ENCODE measurements around the gene SGCA. TPM values are rescaled to one million over a fixed set of nuclear protein-coding genes. Genes with fewer than 3 reads are reported as not detected.

Gene SGCA
- total and polyA plus RNA-seq, 2 of the 13 experiments (the other 11 are each of a cell fraction or from before 2014, with no cell fraction given), result not detected

- intact Hi-C loops (cut with micrococcal nuclease; ENCODE audit: unreplicated experiment), result no loop called here
- no peaks in the 10 kb centered on the region for H3K79me2 ChIP-seq (ENCODE audit: insufficient read depth, low read length)
- no peak overlapping the region for H3K9ac ChIP-seq (ENCODE audit: insufficient read depth, low read depth, low read length)
- TF ChIP-seq FOXA3 (CRISPR knock-in tag; IDR thresholded peaks at IDR 0.05), result no peak
- TF ChIP-seq ZNF468 (CRISPR knock-in tag; IDR thresholded peaks at IDR 0.05), result no peak
- no peak for TF ChIP-seq PHF21A (CRISPR knock-in tag; IDR thresholded peaks at IDR 0.05)
- TF ChIP-seq CREB1 (IDR thresholded peaks at IDR 0.05), result no peak
- no peak for TF ChIP-seq CREB1 (CRISPR knock-in tag; IDR thresholded peaks at IDR 0.05)
- no peak for TF ChIP-seq PAF1 (CRISPR knock-in tag; IDR thresholded peaks at IDR 0.05)
- TF ChIP-seq ZNF660 (CRISPR knock-in tag; IDR thresholded peaks at IDR 0.05; ENCODE audit: borderline replicate concordance, low read depth), result no peak
- TF ChIP-seq GATAD1 (CRISPR knock-in tag; IDR thresholded peaks at IDR 0.05), result no peak
- TF ChIP-seq ZNF580 (CRISPR knock-in tag; IDR thresholded peaks at IDR 0.05; ENCODE audit: borderline replicate concordance, low read depth), result no peak
- TF ChIP-seq CHD2 (IDR thresholded peaks at IDR 0.05; ENCODE audit: low read depth, low read length), result no peak
- no peak for TF ChIP-seq HDAC6 (IDR thresholded peaks at IDR 0.05; ENCODE audit: low read depth, low read length)
- no peak for TF ChIP-seq DNMT3B (CRISPR knock-in tag; conservative IDR thresholded peaks at IDR 0.05)
- no peak for TF ChIP-seq ZNF501 (CRISPR knock-in tag; IDR thresholded peaks at IDR 0.05)
- no peak for TF ChIP-seq SKIL (CRISPR knock-in tag; IDR thresholded peaks at IDR 0.05; ENCODE audit: borderline replicate concordance)
- TF ChIP-seq MAFK (conservative IDR thresholded peaks at IDR 0.05 in 1 of 2, IDR thresholded peaks at IDR 0.05 in 1 of 2; ENCODE audit: low read length in 2 of 2), result no peak
- no peak for TF ChIP-seq ELF4 (CRISPR knock-in tag; IDR thresholded peaks at IDR 0.05; ENCODE audit: borderline replicate concordance)
- TF ChIP-seq MBNL3 (CRISPR knock-in tag; conservative IDR thresholded peaks at IDR 0.05), result no peak
- H3K27me3 ChIP-seq (ENCODE audit: control insufficient read depth in 1 of 2, insufficient read depth in 2 of 2, low read length in 2 of 2), result no peaks in the 10 kb centered on the region
- no peak overlapping the region for H3K27ac ChIP-seq (ENCODE audit: extremely low read length, insufficient read depth, low read length)
- H2AFZ ChIP-seq (ENCODE audit: low read length), result no peak overlapping the region
- peaks cover 23% of the 10 kb centered on the region for H3K9me3 ChIP-seq (ENCODE audit: low read length)
- no peak overlapping the region for H3K4me2 ChIP-seq (ENCODE audit: low read depth, low read length)
- WGBS (ENCODE audit: low lambda C conversion rate), result 50% methylated on average over 6 of the region's 6 CpGs
- DNase-seq (ENCODE audit: low spot score) (no peak), FAIRE-seq (no peak), ATAC-seq (no peak)
- ChIA-PET CTCF (ENCODE audit: low intra/inter-chr PET ratio, low total read pairs) (no interaction called here), POLR2A (no interaction called here)
- no peaks in the 10 kb centered on the region for H3K36me3 ChIP-seq (replicated peaks in 1 of 2; ENCODE audit: control insufficient read depth in 1 of 2, insufficient read depth in 2 of 2, low read length in 2 of 2)
- peaks cover 38% of the 10 kb centered on the region for H3K4me1 ChIP-seq (ENCODE audit: insufficient read depth, low read length)
- H4K20me1 ChIP-seq (ENCODE audit: insufficient read depth, low read length), result no peaks in the 10 kb centered on the region
- no peak overlapping the region for H3K4me3 ChIP-seq (replicated peaks in 1 of 3; ENCODE audit: insufficient read depth in 1 of 3, low read depth in 2 of 3, low read length in 3 of 3)
- no TSS peak for BruUV-seq (replicated peaks)
- in situ Hi-C loops (cut with HindIII; ENCODE audit: extremely low pct_ligation_motif_present, low pct_unique_long_range_greater_than_20kb), result no loop called here
Observed at GRCh38 chr17:50222922-50223321, 57.1 kb downstream of the SGCA start.

Other genes with a start within 250 kb of the SGCA start
- 0.51 and 0.55 TPM in 2 replicates for gene DLX4, start 196.8 kb upstream of the SGCA start, total RNA-seq (2016; rRNA removed; fragmentation: Illumina TruSeq; extraction: Trizol)
- 2.3 and 2.5 TPM in 2 replicates for gene DLX4, start 196.8 kb upstream of the SGCA start, polyA plus RNA-seq (2011; rRNA removed)
- gene DLX3, start 170.8 kb upstream of the SGCA start, total RNA-seq (2016; rRNA removed; fragmentation: Illumina TruSeq; extraction: Trizol), result not detected in 2 replicates
- 0.03 and 0.05 TPM in 2 replicates for gene DLX3, start 170.8 kb upstream of the SGCA start, polyA plus RNA-seq (2011; rRNA removed)
- 0.69 and 0.77 TPM in 2 replicates for gene ITGA3, start 109.9 kb upstream of the SGCA start, total RNA-seq (2016; rRNA removed; fragmentation: Illumina TruSeq; extraction: Trizol)
- 0.48 and 0.59 TPM in 2 replicates for gene ITGA3, start 109.9 kb upstream of the SGCA start, polyA plus RNA-seq (2011; rRNA removed)
- 18.5 and 19.2 TPM in 2 replicates for gene PDK2, start 70.7 kb upstream of the SGCA start, total RNA-seq (2016; rRNA removed; fragmentation: Illumina TruSeq; extraction: Trizol)
- 59.7 and 66.6 TPM in 2 replicates for gene PDK2, start 70.7 kb upstream of the SGCA start, polyA plus RNA-seq (2011; rRNA removed)
- gene SAMD14, start 35.8 kb upstream of the SGCA start, total RNA-seq (2016; rRNA removed; fragmentation: Illumina TruSeq; extraction: Trizol), result 0.07 TPM in 1 of 2 replicates, not detected in the other
- gene SAMD14, start 35.8 kb upstream of the SGCA start, polyA plus RNA-seq (2011; rRNA removed), result 0.22 TPM in 1 of 2 replicates, not detected in the other
- gene PPP1R9B, start 15.3 kb upstream of the SGCA start, total RNA-seq (2016; rRNA removed; fragmentation: Illumina TruSeq; extraction: Trizol), result 11.0 and 15.8 TPM in 2 replicates
- gene PPP1R9B, start 15.3 kb upstream of the SGCA start, polyA plus RNA-seq (2011; rRNA removed), result 8.7 and 9.4 TPM in 2 replicates
- 0.17 TPM in 1 of 2 replicates, not detected in the other for gene COL1A1, start 35.6 kb downstream of the SGCA start, total RNA-seq (2016; rRNA removed; fragmentation: Illumina TruSeq; extraction: Trizol)
- gene COL1A1, start 35.6 kb downstream of the SGCA start, polyA plus RNA-seq (2011; rRNA removed), result 0.05 and 0.14 TPM in 2 replicates
- gene TMEM92, start 108.5 kb downstream of the SGCA start, total RNA-seq (2016; rRNA removed; fragmentation: Illumina TruSeq; extraction: Trizol), result not detected in 2 replicates
- gene TMEM92, start 108.5 kb downstream of the SGCA start, polyA plus RNA-seq (2011; rRNA removed), result 0.07 and 0.10 TPM in 2 replicates
- gene XYLT2, start 180.1 kb downstream of the SGCA start, total RNA-seq (2016; rRNA removed; fragmentation: Illumina TruSeq; extraction: Trizol), result 7.5 and 22.1 TPM in 2 replicates
- 17.0 and 22.7 TPM in 2 replicates for gene XYLT2, start 180.1 kb downstream of the SGCA start, polyA plus RNA-seq (2011; rRNA removed)
- gene MRPL27, start 207.2 kb downstream of the SGCA start, total RNA-seq (2016; rRNA removed; fragmentation: Illumina TruSeq; extraction: Trizol), result 217 and 294 TPM in 2 replicates
- 131 and 137 TPM in 2 replicates for gene MRPL27, start 207.2 kb downstream of the SGCA start, polyA plus RNA-seq (2011; rRNA removed)
- gene EME1, start 207.2 kb downstream of the SGCA start, total RNA-seq (2016; rRNA removed; fragmentation: Illumina TruSeq; extraction: Trizol), result 17.3 and 24.6 TPM in 2 replicates
- 13.4 and 20.7 TPM in 2 replicates for gene EME1, start 207.2 kb downstream of the SGCA start, polyA plus RNA-seq (2011; rRNA removed)
- 222 and 239 TPM in 2 replicates for gene LRRC59, start 231.5 kb downstream of the SGCA start, total RNA-seq (2016; rRNA removed; fragmentation: Illumina TruSeq; extraction: Trizol)
- gene LRRC59, start 231.5 kb downstream of the SGCA start, polyA plus RNA-seq (2011; rRNA removed), result 87.3 and 93.2 TPM in 2 replicates